HG03159 (cell line): ENCODE data around the gene RPL10L.

Source experiments
- ATAC-seq: cut with Tn5 transposase; IDR thresholded peaks from one replicate; pipeline ENCODE4 v1.9.1; 2021; ENCODE audit warnings: mild to moderate bottlenecking, moderate library complexity; ENCODE audit not compliant: unreplicated experiment

RPL10L gene

GRCh38 chr14:46651526-46652144 lies at the start of gene RPL10L:
Gene RPL10L, minus strand, starts transcription at chr14:46651781. Its CDS starts 45 bp downstream, at chr14:46651736.
- ATAC-seq: no peak

- ATAC-seq: no peak
Measured at GRCh38 chr14:46691819-46692218, 40.2 kb upstream of the RPL10L start.

GRCh38 chr14:46686652-46687051 lies 35.1 kb upstream of the RPL10L start:
- ATAC-seq: no peak

GRCh38 chr14:46672128-46672527 lies 20.5 kb upstream of the RPL10L start:
- no peak for ATAC-seq

- ATAC-seq: no peak
Measured at GRCh38 chr14:46663382-46663781, 11.8 kb upstream of the RPL10L start.

- no peak for ATAC-seq
Measured at GRCh38 chr14:46661728-46662127, 10.1 kb upstream of the RPL10L start.

- no peak for ATAC-seq
Measured at GRCh38 chr14:46653031-46653755, 1.6 kb upstream of the RPL10L start.

GRCh38 chr14:46646796-46647195 lies 4.8 kb downstream of the RPL10L start:
- ATAC-seq: no peak

GRCh38 chr14:46626876-46627275 lies 24.7 kb downstream of the RPL10L start:
- ATAC-seq: no peak
